GM18507 (cell line): ENCODE data around the gene GPATCH3.
"Not testable (repeated sequence)": the region's sequence is repeated elsewhere in the genome, so short reads cannot be mapped to it uniquely, and the experiment has no call there.

Experiments
- DNase-seq: peaks from one replicate; pipeline ENCODE4 v3.0.0; 2011; ENCODE audit warnings: low read depth; ENCODE audit not compliant: insufficient read length; ENCODE audit errors: extremely low spot score
- FAIRE-seq: peaks from 2 replicates; lab custom pipeline; 2011; peaks lifted over from hg19 to GRCh38; lab: Jason Lieb, UNC

GPATCH3 gene

GRCh38 chr1:26900001-26900814, at the start of gene GPATCH3:
Gene GPATCH3, minus strand, starts transcription at chr1:26900467. Its CDS starts 25 bp downstream, at chr1:26900442.
- FAIRE-seq (peak; percentile 92), DNase-seq (peak; percentile 84)

GRCh38 chr1:26949926-26950319, 49.7 kb upstream of the GPATCH3 start:
- no peak for DNase-seq
- no peak for FAIRE-seq

DNA sequence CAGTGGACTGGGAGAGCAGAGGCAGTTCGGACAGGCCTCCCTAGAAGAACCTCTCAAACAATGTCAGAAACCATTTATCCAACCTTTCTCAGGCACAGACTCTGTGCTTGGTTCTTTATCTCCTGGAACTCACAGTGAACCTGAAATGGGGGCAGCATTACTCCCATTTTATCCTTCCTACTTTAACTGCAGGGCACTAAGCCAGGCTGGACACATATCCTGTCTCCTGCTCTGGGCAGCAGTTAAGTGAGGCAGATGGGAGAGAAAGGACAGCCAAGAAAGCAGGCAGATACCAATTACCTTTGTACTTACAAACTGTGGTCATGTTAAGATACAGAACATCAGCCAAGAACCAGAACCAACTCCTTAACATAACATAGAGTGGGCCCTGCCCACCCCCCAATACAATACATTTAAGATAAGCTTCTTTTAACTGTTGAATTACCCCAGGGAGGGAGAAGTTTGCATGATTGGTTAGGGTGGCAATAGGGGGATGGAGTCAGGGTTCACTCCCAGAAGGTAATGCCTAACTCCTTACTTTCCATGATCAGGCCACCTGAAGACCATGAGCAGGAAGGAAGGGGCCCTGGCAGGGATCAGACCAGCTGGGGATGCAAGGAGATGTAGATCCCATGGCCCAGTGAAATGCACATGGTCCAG, 49.1 kb upstream of the GPATCH3 start:
- DNase-seq: no peak

DNA sequence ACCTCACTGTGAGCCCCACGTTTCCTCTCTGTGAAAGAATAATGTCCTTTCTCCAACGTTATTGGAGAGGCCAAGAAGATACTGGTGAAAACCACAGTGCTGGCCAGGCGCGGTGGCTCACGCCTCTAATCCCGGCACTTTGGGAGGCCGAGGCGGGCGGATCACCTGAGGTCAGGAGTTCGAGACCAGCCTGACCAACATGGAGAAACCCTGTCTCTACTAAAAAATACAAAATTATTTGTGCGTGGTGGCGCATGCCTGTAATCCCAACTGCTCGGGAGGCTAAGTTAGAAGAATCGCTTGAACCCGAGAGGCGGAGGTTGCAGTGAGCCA, 48.4 kb upstream of the GPATCH3 start:
- not testable (repeated sequence) for DNase-seq, FAIRE-seq

More for the DNA sequence above, 49.1 kb upstream of the GPATCH3 start:
- FAIRE-seq: no peak

- DNase-seq (no peak), FAIRE-seq (no peak)
These were observed 46.0 kb upstream of the GPATCH3 start for GRCh38 chr1:26946270-26946669.

DNA sequence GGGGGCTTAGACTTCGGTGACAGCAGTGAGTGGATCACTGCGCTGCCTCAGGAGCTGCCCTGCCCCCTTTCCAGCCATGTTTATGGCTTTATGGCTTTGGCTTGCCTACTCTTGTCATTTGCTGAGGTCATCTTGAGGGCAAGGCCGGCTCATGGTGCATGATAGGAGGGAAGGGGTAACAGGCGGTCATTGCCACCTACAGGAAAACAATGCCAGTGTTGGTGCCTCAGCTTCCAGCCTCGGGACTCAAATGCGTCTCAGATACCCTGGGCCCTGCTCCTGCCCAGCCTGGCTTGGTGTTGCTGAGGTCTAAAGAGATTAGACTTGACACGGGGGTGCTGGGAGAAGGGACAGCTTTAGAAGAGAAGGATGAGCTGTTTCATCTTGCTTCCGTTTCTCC, 45.5 kb upstream of the GPATCH3 start:
- DNase-seq (no peak), FAIRE-seq (no peak)

- FAIRE-seq (no peak), DNase-seq (no peak)
These were observed 44.9 kb upstream of the GPATCH3 start for GRCh38 chr1:26945138-26945537.

DNA sequence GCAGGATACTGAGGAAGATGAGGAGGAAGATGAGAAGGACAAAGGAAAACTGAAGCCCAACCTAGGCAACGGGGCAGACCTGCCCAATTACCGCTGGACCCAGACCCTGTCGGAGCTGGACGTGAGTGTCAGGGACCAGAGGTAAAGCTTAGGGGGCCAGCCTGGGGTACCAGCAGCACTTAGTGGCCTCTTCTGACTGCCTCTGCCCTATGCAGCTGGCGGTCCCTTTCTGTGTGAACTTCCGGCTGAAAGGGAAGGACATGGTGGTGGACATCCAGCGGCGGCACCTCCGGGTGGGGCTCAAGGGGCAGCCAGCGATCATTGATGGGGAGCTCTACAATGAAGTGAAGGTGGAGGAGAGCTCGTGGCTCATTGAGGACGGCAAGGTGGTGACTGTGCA, 42.4 kb upstream of the GPATCH3 start:
- DNase-seq (no peak), FAIRE-seq (no peak)

DNA sequence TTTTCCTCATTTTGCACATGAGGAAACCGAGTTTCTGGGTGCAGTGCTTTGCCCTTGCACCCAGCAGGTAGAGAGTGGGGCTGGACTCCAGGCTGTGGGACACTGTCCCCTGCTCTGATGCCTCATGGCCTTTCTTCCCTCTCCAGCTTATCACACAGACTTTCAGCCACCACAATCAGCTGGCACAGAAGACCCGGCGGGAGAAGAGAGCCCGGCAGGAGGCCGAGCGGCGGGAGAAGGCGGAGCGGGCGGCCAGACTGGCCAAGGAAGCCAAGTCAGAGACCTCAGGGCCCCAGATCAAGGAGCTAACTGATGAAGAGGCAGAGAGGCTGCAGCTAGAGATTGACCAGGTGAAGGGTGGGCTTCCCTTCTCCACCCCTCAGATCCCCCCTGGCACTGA, 41.0 kb upstream of the GPATCH3 start:
- DNase-seq: no peak
- no peak for FAIRE-seq

GRCh38 chr1:26938659-26939025, 38.4 kb upstream of the GPATCH3 start:
- FAIRE-seq: no peak

GRCh38 chr1:26938004-26938658, 37.9 kb upstream of the GPATCH3 start:
- DNase-seq (no peak), FAIRE-seq (no peak)

More at GRCh38 chr1:26938659-26939025, 38.4 kb upstream of the GPATCH3 start:
- DNase-seq: no peak

DNA sequence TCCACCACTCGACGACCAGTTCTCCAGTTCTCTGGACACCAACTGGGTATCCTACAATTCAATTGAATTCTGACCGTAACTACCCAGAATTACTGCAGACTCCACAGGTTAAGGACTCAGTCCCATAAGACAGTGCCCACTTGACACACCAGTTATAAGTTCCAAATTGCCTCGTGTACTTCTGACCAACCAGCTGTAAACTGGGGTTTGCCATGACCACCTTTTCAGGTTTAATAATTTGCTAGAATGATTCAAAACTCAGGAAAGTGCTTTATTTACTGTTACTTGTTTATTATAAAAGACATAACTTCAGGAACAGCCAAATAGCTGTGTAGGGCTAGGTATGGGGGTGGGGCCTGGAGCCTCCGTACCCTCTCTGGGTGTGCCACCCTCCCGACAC, 36.6 kb upstream of the GPATCH3 start:
- no peak for FAIRE-seq
- DNase-seq: no peak

GRCh38 chr1:26932531-26932930, 32.3 kb upstream of the GPATCH3 start:
- DNase-seq (no peak), FAIRE-seq (peak; percentile 67)

DNA sequence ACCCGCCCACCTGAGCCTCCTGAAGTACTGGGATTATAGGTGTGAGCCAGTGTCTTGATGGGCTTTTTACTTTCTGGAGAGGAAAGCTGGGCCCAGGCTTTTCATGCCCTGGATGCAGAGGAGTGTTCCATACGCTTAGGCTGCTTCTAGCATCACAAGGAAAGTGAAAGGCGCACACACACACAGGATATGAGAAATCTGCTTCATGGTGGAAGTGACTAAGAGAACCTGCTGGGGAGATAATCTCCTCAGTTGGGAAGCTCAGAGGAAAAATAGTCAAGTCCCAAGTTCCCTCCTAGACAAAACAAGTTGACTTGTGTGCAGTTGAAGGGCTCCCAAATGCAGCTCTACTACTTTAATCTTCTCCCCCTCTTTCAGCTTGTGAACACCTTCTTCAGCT, 23.4 kb upstream of the GPATCH3 start:
- DNase-seq (no peak), FAIRE-seq (no peak)

DNA sequence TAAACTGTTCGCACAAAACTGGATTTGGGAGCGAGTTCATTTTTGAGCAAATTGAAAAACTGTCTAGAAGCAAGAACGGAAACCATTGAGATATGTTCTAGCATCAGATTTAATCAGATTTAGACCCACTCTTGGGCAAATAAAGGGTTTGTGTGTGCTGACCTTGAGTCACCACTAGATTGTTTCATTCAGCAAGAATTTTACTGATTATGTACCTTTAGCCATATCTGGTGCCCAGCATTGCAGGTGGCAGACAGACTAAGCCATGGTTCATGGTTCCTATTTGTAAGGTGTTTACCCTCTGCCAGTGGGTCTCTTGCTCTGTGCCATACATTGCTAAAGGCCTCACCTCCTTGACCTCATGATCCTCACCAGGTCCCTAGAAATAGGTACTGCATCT, 22.6 kb upstream of the GPATCH3 start:
- DNase-seq: no peak
- FAIRE-seq: no peak

DNA sequence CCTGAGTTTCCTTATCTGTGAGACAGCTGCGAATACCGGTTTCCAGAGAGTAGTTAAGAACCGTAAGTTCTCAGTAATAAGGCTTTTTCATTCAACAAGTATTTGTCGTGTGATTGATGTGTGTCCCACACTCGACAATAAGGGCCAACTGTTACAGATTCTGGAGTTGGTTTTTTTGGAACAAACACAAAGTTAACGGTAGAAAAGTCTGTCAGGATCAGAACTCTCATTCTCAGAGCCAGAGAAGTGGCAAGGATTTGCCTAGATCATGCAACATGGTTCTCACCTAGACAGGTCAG, 22.1 kb upstream of the GPATCH3 start:
- no peak for FAIRE-seq
- no peak for DNase-seq

- FAIRE-seq: peak; percentile 98
These were observed 21.5 kb upstream of the GPATCH3 start, which contains the start of gene NUDC for GRCh38 chr1:26921540-26922430. Gene NUDC, plus strand, starts transcription at chr1:26921743. Its CDS starts 106 bp downstream, at chr1:26921849.

DNA sequence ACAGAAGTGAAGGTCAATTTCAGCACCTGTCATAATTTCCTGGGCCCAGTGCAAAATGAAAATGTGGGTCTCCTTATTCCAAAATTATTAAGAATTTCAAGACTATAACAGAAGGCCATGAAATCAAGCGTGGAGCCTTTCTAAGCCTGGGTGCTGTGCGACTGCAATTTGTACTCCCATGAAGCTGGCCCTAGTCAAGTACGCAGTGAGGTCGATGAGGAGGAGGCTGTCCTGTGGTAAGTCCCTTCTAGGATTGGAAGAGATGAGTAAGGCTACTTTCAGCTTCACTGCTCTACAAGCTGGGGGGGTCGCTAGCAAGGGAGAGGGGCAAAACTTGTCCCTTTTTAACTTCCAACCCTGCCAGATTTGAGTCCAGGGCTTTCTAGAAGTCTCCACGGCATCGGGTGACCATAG, 20.9 kb upstream of the GPATCH3 start:
- no peak for FAIRE-seq
- no peak for DNase-seq

More at GRCh38 chr1:26921540-26922430, 21.5 kb upstream of the GPATCH3 start, which contains the start of gene NUDC:
- peak; percentile 95 for DNase-seq

DNA sequence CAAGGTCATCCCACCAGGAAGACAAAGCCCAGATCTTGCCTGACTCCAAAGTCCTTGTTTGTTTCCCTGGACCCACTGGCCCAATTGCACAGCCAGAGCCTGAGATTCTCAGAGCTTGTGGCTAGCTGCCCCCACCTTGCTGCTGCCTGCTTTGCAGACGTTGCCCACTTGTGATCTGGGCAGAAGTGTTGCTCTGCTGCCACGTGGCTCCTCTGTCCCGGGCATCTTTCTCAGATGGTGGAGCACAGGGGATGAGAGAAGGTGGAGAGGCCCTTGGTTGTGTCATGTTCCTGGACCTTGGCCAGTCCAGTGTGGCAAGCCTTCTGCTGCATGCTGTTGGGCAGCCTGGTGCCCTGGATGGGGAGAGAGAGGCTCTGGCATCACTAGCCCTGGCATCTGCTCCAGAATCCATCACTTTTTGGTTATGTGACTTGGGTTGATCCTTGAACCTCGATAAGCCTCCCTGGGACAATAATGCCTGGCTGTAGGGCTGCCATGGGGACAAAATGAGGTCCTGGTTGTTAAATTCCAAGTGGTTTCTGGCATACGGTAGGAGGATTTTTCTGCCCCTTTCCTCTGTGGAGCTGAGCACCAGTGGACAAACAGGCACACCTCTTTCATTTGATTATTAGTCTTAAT, 15.1 kb upstream of the GPATCH3 start:
- DNase-seq (no peak), FAIRE-seq (no peak)
